ENCODE results near the gene ESR1. TPM values are rescaled to one million over a fixed set of nuclear protein-coding genes. Genes with fewer than 3 reads are reported as not detected.

The ESR1 gene
- total RNA-seq, 1 experiment from 2014 or later, result not detected

- Mint-ChIP-seq H3K27ac (no peak overlapping the region), H3K9me3 (no peaks in the 10 kb centered on the region; a peak in 2 of 5 replicates), H3K27me3 (ENCODE audit: low read depth) (peaks cover 59% of the 10 kb centered on the region), H3K36me3 (ENCODE audit: insufficient read depth in 1 of 3, low read depth in 3 of 3) (no peaks in the 10 kb centered on the region), H3K4me3 (no peak overlapping the region), H3K4me1 (peaks cover 15 to 16% of the 10 kb centered on the region in 2 experiments)
- H3K9me3 ChIP-seq (ENCODE audit: control insufficient read depth, low read depth, low read length), result no peaks in the 10 kb centered on the region
- no peak overlapping the region for H3K18ac ChIP-seq (ENCODE audit: insufficient read length, low read depth, low read length)
- no peak overlapping the region for H2BK12ac ChIP-seq (ENCODE audit: insufficient read length, low read depth, low read length)
- H2BK15ac ChIP-seq (ENCODE audit: low read depth, low read length), result no peak overlapping the region
- H4K91ac ChIP-seq (ENCODE audit: insufficient read length, low read depth, low read length), result no peak overlapping the region
- peaks cover 18% of the 10 kb centered on the region for H3K23me2 ChIP-seq (ENCODE audit: insufficient read length, low read depth, low read length, poor library complexity, severe bottlenecking)
- H2AFZ ChIP-seq (ENCODE audit: low read length), result no peak overlapping the region
- no peak overlapping the region for H3K4ac ChIP-seq (ENCODE audit: low read depth, low read length)
- H3K27me3 ChIP-seq (ENCODE audit: insufficient read depth, low read length), result peaks cover 17% of the 10 kb centered on the region
- H4K8ac ChIP-seq (replicated peaks; ENCODE audit: insufficient read length, low read depth, low read length), result no peak overlapping the region
- no peak overlapping the region for H3K27ac ChIP-seq (ENCODE audit: insufficient read length, low read depth, low read length)
- no peaks in the 10 kb centered on the region for H4K20me1 ChIP-seq (ENCODE audit: control insufficient read depth, insufficient read depth, insufficient read length)
- no peak overlapping the region for H2AK5ac ChIP-seq (ENCODE audit: insufficient read length, low read length)
- no peak overlapping the region for H3K9ac ChIP-seq (ENCODE audit: extremely low read depth, insufficient read length, low read length)
- H3K79me1 ChIP-seq (ENCODE audit: insufficient read depth, low read depth, low read length, poor library complexity, severe bottlenecking), result no peaks in the 10 kb centered on the region
- no peak overlapping the region for H3T11ph ChIP-seq (ENCODE audit: low read length)
- H2BK120ac ChIP-seq (ENCODE audit: low read depth, low read length, poor library complexity, severe bottlenecking), result no peak overlapping the region
- no CpG with 5 or more reads among the region's 9 CpGs for WGBS (ENCODE audit: extremely low coverage, insufficient read length, low lambda C conversion rate)
- no peak overlapping the region for H3K4me2 ChIP-seq (ENCODE audit: insufficient read depth, insufficient read length, low read length)
- H3K79me2 ChIP-seq (ENCODE audit: insufficient read depth, low read length), result no peaks in the 10 kb centered on the region
- H2BK5ac ChIP-seq (ENCODE audit: insufficient read length, low read length), result no peak overlapping the region
- DNase-seq, result no peak
- H3K56ac ChIP-seq (ENCODE audit: insufficient read length, low read depth, low read length), result no peak overlapping the region
- no peak overlapping the region for H3K14ac ChIP-seq (ENCODE audit: insufficient read depth, low read length)
- TF ChIP-seq CTCF (conservative IDR thresholded peaks at IDR 0.05), result no peak
- H3K4me1 ChIP-seq (ENCODE audit: insufficient read depth, low read length), result no peaks in the 10 kb centered on the region
- H4K5ac ChIP-seq (ENCODE audit: insufficient read length, low read depth, low read length), result no peak overlapping the region
- no peak overlapping the region for H3K23ac ChIP-seq (ENCODE audit: insufficient read length, low read depth, low read length)
- no peak overlapping the region for H2BK20ac ChIP-seq (ENCODE audit: low read depth, low read length, poor library complexity, severe bottlenecking)
Measured at GRCh38 chr6:151803743-151804142, 3.7 kb upstream of the ESR1 start.
